Prostate gland (tissue), 2 donors: ENCODE measurements around the gene INHBC.

Experiments used
- POLR2A ChIP-seq: fragments of 450-650 bp; IDR thresholded peaks from one replicate; pipeline ENCODE4 v1.6.1; 2016; ENCODE audit warnings: antibody characterized with exemption, mild to moderate bottlenecking
- POLR2AphosphoS5 ChIP-seq: sonication (generic); formaldehyde crosslinking; IDR thresholded peaks from one replicate; pipeline ENCODE4 v1.6.1; 2017; ENCODE audit warnings: antibody characterized with exemption
- TF ChIP-seq, protein P1 (sequence below), 4 experiments: fragments of 200-600 bp in 2 of 4; fragments of 450-650 bp in 2 of 4; sonication (generic) in 2 of 4; IDR thresholded peaks; 1 replicate in 3 of 4; 2 replicates in 1 of 4; pipeline ENCODE4 v1.5.1; 2016 to 2019; ENCODE audit warnings: antibody characterized with exemption in 4 of 4, mild to moderate bottlenecking in 2 of 4, moderate library complexity in 2 of 4

DNA sequence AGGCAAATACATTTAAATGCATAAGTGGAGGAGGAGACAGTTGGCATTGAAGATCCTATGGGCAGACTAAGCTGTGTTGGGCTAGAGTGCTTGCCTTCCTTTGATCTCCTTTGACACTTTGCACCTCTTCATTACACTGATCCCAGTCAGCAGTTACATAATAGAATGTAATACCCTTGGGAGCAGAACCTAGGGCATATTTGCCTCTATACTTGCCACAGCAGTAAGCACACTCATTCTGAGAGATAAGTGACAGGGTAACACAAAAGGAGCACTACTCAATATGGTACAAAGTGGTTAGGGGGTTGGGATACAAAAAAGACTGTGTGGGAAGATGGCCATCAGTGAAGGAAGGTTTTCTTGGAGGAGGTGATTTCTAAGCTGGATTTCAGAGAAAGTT, 62.2 kb downstream of the INHBC start:
- TF ChIP-seq, protein P1, sequence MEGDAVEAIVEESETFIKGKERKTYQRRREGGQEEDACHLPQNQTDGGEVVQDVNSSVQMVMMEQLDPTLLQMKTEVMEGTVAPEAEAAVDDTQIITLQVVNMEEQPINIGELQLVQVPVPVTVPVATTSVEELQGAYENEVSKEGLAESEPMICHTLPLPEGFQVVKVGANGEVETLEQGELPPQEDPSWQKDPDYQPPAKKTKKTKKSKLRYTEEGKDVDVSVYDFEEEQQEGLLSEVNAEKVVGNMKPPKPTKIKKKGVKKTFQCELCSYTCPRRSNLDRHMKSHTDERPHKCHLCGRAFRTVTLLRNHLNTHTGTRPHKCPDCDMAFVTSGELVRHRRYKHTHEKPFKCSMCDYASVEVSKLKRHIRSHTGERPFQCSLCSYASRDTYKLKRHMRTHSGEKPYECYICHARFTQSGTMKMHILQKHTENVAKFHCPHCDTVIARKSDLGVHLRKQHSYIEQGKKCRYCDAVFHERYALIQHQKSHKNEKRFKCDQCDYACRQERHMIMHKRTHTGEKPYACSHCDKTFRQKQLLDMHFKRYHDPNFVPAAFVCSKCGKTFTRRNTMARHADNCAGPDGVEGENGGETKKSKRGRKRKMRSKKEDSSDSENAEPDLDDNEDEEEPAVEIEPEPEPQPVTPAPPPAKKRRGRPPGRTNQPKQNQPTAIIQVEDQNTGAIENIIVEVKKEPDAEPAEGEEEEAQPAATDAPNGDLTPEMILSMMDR (IDR thresholded peaks at IDR 0.05), result no peak
- TF ChIP-seq POLR2A (no peak), POLR2AphosphoS5 (no peak)
